GM21526 (cell line): Measurements from ENCODE around the gene BCAP29.
A peak's percentile ranks its signal among the peaks of the same experiment; 100 is the strongest.
"Not testable (repeated sequence)": the region's sequence is repeated elsewhere in the genome, so short reads cannot be mapped to it uniquely, and the experiment has no call there.

ENCODE experiments used
- ATAC-seq: cut with Tn5 transposase; IDR thresholded peaks from one replicate; pipeline ENCODE4 v1.9.1; 2021; ENCODE audit warnings: moderate library complexity; ENCODE audit not compliant: unreplicated experiment, low FRiP score

Gene BCAP29, protein sequence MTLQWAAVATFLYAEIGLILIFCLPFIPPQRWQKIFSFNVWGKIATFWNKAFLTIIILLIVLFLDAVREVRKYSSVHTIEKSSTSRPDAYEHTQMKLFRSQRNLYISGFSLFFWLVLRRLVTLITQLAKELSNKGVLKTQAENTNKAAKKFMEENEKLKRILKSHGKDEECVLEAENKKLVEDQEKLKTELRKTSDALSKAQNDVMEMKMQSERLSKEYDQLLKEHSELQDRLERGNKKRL

GRCh38 chr7:107579885-107580715 lies at the start of gene BCAP29:
BCAP29 (plus strand) TSS chr7:107580246; CDS start chr7:107580773, 527 bp downstream.
- ATAC-seq, result peak; percentile 88

- ATAC-seq, result no peak
Measured at GRCh38 chr7:107530751-107531150, 49.3 kb upstream of the BCAP29 start.

DNA sequence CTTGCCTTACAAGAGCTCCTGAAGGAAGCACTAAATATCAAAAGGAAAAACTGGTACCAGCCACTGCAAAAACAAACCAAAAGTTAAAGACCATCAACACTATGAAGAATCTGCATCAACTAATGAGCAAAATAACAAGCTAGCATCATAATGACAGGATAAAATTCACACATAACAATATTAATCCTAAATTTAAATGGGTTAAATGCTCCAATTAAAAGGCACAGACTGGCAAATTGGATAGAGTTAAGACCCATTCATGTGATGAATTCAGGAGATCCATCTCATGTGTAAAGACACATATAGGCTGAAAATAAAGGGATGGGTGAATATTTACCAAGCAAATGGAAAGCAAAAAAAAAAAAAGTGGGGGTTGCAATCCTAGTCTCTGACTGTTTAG lies 45.9 kb upstream of the BCAP29 start:
- ATAC-seq, result no peak

- ATAC-seq, result not testable (repeated sequence)
Measured at GRCh38 chr7:107537228-107537627, 42.8 kb upstream of the BCAP29 start.

- no peak for ATAC-seq
Measured at GRCh38 chr7:107538001-107538400, 42.0 kb upstream of the BCAP29 start.

DNA sequence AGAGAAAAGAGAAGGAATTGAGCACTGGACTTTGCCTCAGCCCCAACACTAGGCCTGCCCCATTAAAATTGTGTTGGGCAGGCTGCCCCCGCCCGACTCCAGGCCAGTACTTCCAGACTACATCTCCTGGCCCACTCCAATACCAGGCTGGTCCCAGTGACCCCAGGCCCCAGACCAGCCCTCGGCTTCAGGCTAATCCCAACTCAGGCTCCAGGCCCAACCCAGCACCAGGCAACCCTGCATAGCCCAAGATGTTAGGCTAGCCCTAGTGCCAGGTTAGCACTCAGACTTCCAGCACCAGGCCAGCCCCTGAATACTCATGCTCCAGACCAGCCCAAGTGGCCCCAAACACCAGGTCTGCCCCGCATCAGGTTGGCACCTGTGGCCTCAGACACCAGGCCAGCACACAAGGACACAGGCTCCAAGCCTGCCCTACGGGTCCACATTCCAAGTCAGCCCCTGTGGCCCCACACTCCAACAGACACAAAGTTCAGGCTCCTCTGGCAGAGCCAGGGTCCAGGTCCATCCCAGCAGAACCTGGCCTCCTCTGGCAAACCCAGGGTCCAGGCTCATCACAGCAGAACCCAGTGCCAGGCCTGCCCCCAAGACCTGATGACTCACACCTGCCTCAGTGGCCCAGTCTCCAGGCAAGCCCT lies 36.6 kb upstream of the BCAP29 start:
- no peak for ATAC-seq

GRCh38 chr7:107544848-107545591 lies 35.0 kb upstream of the BCAP29 start:
- no peak for ATAC-seq

GRCh38 chr7:107551936-107552335 lies 28.1 kb upstream of the BCAP29 start:
- ATAC-seq, result no peak

DNA sequence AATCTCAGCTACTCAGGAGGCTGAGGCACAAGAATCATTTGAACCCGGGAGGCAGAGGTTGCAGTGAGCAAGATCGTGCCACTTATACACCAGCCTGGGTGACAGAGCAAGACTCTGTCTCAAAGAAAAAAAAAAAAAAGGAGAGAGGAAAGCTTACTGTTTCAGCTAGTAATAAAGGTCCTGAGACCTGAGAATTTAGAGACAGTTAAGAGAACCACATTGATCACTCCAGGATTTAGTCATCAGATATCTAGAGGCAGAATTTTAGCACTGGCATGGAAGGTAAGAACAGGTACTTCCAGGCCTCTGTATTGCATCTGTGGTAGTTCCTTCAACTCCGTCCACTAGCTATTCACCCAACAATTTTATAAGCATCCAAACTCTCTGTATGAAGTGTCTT lies 24.2 kb upstream of the BCAP29 start:
- ATAC-seq, result no peak

DNA sequence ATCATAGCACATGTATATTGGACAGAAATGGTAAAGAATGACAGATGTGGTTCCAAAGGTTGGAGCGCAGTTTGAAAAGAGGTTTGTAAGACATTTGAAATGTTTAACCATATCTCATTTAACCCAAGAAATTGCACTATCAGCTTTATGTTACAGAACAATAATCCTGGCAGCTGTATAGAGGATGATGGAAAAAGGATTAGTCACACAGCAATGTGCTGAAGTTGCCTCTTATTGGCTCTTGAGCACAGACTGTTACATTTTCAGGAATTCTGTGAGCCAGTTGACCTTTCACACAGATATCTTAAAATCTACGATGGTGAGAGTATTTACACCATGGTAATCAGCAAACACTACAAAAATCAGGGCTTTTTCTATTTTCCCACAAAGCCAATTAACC lies 20.2 kb upstream of the BCAP29 start:
- ATAC-seq, result no peak

- ATAC-seq, result no peak
Measured at GRCh38 chr7:107560898-107561516, 19.0 kb upstream of the BCAP29 start.

DNA sequence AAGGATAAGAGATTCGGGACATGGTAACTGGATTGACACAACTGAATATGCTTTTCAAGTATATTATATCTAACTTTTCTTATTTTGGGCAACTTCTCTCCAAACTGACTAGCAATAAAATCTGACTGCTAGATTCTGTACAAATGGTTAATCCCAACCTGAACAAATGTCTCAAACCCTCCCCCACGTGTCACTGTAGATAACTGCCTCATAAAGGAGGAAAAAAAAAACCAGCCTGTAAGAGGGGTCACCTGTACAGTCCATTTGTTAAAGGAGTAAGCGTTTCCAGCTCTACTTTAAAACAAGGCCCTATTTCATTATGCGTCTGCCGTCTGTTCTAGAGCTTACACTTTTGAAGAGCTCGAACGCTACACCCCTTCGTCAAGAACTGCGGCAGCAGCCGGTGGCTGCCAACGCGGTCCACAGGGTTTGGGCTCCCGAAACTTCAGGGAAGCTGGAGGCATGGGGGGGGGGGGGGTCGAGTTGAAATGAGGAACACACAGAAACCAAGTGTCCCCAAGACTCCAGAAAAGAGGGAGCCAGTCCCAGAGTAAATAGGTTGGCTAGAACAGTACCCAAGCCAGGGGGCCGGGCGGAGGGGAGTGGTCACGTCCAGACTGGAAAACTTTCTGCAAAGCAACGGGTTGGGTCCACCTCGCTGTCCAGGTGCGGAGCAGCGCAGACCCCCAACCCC lies 16.8 kb upstream of the BCAP29 start:
- ATAC-seq, result peak; percentile 47

- peak; percentile 92 for ATAC-seq
Measured at GRCh38 chr7:107563775-107564552, 16.1 kb upstream of the BCAP29 start, which contains the start of the genes COG5 and DUS4L. COG5 (minus strand) TSS chr7:107563920; CDS start chr7:107563896, 24 bp downstream. DUS4L (plus strand) TSS chr7:107563971; CDS start chr7:107567071, 3,100 bp downstream.

GRCh38 chr7:107564553-107565298 lies 15.3 kb upstream of the BCAP29 start:
- no peak for ATAC-seq

DNA sequence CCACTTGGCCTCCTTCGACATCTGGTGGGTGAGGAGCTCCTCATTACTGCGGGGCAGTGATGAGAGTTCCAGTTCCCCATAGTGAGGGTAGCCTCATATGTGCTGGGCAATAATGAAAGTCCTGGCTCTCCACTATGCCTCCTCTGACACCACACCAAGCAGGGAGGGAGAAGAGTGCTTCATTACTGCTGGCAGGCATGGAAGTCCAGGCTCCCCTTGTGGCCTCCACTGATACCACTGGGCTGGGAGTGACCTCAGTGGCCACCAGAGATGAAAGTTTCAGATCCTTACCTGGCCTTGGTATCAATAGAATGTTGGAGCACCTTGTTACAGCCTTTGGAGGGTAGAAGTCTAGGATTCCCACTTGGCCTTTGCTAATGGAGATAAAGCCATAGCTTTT lies 9.7 kb upstream of the BCAP29 start:
- no peak for ATAC-seq

DNA sequence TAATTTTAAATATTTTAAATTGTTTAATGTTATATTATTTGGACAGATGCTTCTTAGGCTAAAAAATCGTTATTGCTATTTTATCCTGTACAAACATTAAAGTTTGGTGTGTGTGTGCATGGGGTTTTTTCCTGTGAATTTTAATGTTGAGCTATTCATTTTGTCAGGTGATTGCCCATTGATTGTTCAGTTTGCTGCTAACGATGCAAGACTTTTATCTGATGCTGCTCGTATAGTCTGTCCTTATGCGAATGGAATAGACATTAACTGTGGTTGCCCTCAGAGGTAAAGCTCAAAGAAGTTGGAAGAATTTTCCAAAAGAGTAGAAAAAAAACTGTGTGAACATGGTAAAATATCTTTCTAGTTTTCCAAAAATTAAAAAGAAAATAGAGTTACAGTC lies 6.5 kb upstream of the BCAP29 start:
- ATAC-seq, result no peak

DNA sequence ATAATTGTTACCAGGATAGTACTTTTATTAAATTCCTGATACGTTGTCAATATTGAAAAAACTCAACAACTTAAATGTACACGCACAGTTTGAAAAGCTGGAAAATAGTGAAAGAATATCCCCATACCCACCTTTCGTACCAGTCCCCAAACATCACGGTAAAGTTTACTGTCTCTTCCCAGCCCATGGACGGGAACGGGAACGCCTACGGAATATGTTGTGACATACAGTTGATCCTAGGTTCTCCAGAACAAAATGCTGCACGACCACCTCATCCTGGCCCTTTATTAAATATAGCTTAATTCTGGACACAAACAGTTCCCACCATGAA lies 527 bp upstream of the BCAP29 start:
- ATAC-seq, result no peak

DNA sequence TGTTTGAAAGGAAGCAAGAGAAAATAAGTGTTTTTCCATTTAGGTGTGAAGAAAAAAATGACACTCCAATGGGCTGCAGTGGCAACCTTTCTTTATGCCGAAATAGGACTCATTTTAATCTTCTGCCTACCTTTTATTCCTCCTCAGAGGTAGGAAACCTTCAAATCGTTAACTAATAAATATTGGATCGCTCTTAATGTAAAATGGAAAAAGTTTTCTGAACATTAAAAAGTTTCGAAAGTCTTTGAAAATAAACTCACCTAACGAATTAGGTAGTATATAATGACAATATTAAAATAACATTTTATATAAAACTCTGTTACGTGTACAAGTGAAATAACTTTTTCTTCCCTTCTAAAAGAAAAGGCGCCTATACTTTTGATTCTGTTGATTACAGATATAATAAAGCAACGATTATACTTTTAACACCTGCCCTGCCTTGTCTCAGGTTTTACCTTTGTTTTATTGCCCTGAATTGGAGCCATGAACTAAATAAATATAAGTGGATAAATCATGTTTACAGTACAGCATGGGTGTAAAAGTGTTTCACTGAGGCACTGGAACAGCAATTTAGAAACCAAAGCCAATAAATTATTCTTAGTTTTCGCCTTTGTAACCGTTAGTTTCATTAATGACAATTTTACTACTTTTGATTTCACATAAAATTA lies 804 bp downstream of the BCAP29 start:
- ATAC-seq, result no peak
